Measurements from ENCODE around the gene MEA1. TPM values are rescaled to one million over a fixed set of nuclear protein-coding genes. Genes with fewer than 3 reads are reported as not detected.
"Not testable (repeated sequence)": the region's sequence is repeated elsewhere in the genome, so short reads cannot be mapped to it uniquely, and the experiment has no call there.

The MEA1 gene
- polyA plus RNA-seq, 1 donor = 39.6 TPM

DNA sequence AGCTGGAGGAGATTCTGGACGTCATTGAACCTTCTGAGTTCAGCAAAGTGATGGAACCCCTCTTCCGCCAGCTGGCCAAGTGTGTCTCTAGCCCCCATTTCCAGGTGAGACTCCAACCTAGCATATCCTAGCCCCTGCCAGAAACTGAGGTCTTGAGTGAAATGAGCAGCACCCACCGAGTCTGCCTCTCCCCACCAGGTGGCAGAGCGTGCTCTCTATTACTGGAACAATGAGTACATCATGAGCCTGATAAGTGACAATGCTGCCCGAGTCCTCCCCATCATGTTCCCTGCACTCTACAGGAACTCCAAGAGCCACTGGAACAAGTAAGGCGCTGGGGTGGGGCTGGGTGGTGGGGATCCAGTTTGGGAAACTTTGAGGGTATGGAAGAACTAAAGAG, 4.6 kb downstream of the MEA1 start:
- DNase-seq (ENCODE audit: low read depth) = no peak

DNA sequence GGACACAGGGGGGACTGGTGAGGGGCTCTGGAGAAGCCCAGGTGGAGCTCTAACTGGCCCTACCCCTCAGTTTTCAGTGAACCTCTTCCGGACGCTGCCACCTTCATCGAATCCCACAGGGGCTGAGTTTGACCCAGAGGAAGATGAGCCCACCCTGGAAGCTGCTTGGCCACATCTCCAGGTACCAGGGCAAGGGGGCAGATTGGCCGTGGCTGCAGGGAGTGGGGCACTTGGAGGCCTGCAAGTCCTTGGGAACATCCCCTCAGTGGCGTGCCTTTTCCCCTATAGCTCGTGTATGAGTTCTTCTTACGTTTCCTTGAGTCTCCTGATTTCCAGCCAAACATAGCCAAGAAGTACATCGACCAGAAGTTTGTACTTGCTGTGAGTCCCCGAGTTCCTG, 6.6 kb downstream of the MEA1 start:
- no peak for DNase-seq (ENCODE audit: low read depth)

DNA sequence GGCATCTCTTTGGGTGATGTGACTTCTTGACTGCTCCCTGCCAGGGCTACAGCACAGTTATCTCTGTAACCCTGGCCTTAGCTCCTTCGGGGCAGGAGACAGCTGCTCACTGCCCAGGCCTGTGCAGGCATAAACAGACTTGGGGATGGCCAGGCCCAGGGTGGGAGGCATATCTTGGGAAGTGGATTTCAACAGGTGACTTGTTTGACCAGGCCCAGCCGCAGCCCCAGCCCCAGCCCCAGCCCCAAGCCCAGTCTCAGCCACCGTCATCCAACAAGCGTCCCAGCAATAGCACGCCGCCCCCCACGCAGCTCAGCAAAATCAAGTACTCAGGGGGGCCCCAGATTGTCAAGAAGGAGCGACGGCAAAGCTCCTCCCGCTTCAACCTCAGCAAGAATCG, 7.5 kb downstream of the MEA1 start:
- no peak for DNase-seq (ENCODE audit: low read depth)

DNA sequence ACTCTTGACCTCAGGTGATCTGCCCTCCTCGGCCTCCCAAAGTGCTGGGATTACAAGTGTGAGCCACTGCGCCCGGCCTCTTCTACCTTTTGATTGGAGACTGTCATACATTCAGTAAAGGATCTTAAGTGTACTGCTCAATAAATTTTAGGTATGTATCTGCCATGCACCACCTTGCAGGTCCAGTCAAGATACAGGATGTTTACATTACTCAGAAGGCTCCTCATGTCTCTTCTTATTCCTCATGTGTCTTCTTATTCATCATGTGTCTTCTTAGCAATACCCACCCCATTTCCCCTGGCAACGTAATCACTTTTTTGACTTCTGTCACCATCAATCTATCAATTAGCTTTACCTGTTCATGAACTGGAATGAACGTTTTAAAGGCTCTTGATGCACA, 7.9 kb downstream of the MEA1 start:
- no peak for DNase-seq (ENCODE audit: low read depth)

DNA sequence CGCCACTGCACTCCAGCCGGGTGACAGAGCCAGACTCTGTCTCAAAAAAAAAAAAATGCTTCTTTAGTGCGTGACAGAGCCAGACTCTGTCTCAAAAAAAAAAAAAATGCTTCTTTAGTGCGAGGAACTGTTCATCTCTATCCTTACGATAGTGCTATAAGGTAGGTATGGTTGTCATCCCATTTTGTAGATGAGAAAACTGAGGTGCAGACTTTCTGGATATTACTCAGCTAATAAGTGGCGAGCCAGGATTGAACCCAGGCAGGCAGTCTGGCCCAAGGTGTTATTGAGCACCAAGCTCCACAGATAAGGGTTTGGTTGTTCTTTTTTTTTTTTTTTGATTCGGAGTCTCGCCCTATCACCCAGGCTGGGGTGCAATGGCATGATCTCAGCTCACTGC, 11.9 kb downstream of the MEA1 start:
- DNase-seq (ENCODE audit: low read depth) = no peak

DNA sequence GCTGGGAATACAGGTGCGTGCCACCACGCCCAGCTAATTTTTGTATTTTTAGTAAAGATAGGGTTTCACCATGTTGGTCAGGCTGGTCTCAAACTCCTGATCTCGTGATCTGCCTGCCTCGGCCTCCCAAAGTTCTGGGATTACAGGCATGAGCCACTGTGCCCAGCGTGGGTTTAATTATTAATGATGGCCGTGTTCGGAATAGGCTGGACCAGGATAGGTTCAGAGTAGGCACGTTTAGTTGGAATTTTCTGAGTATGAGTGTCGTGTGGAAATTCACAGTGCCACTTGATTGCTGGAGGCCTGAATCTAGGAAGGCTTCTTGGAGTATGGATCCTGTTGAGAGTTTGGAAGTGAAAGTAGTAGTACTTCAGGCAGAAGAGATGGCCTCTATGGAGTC, 15.5 kb downstream of the MEA1 start:
- DNase-seq (ENCODE audit: low read depth) = not testable (repeated sequence)

DNA sequence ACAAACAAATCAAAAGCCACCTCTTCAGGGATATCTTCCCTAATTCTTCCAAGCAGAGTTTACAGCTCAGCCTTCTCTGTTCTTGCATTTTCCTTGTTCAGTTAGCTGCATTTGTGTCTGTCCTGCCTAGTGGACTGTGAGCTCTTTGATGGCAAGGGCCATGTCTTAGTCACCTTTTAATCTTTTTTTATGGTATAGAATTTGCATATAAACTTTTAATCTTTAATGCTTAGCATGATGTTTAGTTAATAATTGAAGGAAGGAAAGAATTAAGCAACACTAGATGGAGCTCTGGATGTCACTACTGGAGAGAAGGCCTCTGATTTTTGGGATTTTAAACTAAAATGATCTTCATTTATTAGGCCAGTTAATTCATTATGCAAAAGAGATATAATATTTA, 17.2 kb downstream of the MEA1 start:
- DNase-seq (ENCODE audit: low read depth) = no peak

DNA sequence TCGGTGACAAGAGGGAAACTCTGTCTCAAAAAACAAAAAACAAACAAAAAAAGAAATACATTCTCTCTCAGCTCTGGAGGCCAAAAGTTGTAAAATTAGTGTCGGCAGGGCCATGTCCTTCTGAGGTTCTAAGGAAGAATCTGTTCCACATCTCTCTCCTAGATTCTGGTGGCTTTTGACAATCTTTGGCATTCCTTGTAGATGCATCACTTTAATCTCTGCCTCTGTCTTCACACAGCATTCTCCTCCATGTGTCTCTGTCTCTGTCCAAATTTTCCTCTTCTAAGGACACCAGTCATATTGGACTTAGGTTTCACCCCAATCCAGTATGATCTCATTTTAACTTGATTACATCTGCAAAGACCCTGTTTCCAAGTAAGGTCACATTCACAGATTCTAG, 20.3 kb downstream of the MEA1 start:
- no peak for DNase-seq (ENCODE audit: low read depth)

DNA sequence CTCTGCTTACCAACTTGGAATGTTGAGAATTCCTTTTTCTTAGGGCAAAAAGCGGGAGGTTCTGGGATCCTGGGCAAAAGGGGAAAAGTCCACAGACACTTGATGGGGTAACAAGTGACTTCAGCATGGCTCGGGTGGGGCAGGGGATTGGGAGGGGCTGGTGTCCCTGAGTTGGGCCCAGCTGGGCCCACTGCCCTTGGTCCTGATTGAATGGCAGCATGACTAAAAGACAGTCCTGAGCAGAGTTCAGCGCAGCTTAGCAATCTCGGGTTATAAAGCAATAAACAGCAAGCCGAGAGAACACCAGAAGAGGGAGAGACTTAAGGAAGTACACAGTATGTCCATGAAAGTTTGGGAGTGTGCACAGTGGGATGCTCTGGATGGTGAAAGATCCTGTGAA, 23.8 kb downstream of the MEA1 start:
- no peak for DNase-seq (ENCODE audit: low read depth)

DNA sequence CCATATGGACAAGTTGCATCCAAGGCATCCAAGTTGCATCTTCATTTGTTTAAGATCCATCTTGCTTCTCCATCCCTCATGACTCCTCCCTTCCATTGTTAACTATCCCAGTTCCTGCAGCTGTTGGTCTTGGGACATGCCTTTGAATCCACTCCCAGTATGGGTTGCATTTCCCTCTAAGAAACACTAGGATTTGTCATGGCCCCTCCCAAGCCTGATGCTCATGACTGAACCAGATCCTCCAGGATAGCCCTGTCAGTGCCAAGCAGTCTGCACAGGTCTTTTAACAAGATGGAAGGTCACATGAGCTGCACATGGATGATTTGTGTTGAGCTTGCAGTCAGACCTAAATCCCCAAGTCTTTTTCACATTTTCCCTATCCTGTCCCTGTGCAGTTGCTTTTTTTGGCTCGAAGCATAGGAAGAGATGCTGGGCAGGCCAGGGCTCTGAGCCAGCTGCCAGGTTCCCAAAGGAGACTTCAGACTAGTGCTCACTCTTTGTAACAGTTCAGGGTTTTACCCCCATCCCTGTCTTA, 25.2 kb downstream of the MEA1 start:
- no peak for DNase-seq (ENCODE audit: low read depth)

DNA sequence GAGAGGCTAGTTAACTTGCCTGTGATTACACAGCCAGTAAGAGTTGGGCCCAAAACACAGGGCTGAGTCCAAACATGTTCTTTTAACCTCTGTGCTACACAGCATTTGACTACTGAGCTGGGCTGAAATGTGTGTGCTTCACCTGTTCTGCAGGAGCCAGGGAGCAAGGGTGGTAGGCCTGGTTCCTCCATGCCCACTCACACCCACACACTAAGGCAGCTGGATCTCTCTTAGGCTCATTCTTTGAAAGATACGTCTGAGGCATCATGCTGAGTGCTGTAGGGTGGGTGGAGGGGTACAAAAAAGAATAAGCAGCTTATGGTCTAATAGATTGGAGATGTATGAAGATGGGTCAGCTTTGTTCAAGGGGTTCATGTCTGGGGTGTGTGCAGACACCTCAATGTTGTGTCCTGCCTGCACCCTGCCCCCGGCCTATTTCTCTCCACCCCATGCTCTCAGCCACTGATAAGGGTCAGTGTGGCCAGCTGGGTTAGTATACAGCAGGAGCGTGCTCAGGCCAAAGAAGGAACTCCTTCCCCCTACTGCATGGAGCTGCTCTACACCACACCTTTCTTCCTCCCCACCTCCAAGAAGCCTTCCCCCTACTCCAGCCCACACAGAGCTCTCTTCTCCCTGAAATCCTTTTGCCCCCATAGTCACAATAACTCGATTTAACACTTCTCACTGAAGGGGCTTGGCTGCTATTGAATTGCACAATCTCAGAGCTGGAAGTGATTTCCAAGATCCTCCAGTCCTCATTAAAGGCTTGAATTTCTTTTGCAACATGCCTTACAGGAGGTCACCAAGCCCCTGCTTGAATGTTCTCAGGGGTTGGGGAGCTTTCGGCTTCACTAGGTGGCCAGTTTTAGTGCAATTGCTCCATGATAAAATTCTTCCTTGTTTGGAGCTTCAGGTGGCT, 26.0 kb downstream of the MEA1 start:
- DNase-seq (ENCODE audit: low read depth) = no peak

DNA sequence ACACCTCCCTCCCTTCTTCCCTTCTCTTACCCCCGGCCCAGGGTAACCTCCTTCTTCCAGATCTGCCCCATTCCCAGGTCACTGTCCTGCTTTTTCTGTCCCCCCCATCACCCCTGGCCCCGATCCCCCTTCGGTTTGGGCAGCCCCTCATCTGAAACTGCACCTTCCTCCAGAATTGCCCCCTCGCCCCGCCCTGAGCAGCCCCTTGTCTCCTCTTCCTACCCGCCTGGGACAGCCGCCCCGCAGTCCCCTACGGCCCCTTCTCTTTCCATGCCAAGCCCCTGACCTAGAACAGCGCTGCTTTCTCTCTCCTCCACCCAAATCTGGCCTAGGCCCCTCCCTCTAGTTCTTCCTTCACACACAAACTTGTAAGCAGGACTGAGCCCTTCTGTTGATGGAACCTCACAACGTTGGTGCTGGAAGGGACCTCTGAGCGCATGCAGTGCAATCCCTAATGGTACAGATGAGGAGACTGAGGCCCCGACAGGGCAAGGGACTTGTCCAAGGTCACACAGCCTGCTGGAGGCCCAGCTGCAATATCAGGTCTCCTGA, 28.7 kb downstream of the MEA1 start:
- no peak for DNase-seq (ENCODE audit: low read depth)

DNA sequence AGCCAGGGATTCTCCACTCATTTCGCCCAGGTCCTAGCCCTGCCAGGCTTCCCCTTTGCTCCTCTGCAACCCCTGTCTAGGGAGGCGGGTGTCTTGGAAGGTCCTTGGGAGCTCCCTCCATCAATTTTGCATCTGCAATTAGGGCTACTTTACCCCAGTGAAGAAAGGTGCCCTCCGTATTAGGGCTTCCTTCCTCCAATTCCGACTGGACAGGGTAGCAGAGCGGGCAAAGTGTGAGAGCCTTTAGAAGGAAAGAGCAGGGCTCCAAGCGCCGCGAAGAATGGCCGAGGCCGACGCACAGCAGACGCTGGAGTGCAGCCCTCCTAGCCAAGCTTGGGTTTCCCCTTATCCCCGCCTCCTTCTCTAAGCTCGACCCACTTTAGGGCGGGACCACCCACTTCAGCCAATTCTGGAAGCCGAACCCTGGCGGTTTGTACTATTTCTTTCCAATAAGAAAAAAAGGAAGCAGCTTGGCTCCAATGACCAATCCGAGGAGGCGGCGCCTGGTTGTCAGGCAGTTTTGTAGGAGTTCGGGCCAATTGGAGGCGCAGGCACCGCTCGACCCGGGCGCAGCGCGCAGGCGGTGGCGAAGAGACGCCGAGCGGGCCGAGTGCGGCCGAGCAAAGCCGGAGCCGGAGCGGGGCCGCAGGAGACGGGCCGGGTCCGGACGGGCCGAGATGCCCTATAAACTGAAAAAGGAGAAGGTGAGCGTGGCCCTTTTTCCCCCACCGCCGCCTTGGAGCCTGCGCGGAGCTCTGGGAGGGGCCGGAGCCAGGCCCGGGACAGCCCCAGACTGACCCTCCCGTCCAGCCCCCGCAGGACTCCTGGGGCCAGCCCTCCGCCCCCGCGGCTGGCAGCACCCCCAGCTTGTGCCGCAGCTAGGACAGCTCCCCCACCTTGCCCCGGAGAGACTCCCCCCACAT, 29.5 kb downstream of the MEA1 start, which contains the start of gene PPP2R5D:
TSS of gene PPP2R5D (plus strand) at position 570 of the 923 bp plus-strand sequence. CDS start at position 678, 108 bp downstream.
- peak; percentile 94 for DNase-seq (ENCODE audit: low read depth)

DNA sequence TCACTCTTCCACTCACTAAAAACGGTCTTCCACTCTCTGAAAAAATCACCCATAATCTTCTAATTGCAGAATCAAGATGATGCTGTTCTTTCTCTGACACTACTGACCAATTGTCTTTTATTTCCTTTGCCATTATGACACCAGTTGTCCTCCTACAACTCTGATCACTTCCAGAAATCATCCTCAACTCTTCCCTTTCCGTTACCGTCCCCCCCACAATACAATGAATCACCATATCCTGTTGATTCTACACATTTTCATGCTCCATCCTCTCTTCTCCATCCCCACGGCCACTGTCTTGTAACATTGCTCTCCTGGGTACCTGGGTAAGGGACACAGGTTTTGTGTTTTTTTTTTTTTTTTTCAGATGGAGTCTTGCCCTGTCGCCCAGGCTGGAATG, 31.9 kb downstream of the MEA1 start:
- DNase-seq (ENCODE audit: low read depth) = no peak

DNA sequence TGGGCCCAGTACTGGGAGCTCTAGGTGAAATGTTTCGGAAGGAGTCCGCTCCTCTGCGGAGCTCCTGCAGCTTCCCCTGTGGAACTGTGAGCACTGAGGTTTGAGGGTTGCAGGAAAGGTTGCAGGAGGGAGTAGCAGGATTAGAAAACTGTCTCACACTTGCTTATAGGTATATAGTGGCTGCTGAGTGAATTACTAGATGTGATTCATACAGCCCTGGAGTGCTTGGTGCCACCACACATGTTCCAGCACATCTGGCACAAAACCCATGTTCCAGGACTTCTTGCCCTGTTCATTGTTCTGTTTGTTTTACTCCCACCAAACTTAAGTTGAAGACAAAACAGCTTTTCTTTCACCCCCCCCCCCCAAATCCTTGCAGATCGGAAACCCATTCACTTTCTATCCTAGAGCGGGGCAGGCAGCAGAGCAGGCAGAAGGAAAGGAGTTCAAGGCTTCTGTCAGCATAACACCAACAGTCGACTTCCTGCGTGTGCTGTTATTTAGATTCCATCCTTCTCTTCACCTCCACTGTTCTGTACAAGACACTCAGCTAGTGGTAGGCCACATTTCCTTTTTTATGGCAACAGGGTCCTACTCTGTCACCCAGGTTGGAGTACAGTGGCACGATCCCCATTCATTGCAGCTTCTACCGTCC, 34.1 kb downstream of the MEA1 start:
- DNase-seq (ENCODE audit: low read depth) = no peak

DNA sequence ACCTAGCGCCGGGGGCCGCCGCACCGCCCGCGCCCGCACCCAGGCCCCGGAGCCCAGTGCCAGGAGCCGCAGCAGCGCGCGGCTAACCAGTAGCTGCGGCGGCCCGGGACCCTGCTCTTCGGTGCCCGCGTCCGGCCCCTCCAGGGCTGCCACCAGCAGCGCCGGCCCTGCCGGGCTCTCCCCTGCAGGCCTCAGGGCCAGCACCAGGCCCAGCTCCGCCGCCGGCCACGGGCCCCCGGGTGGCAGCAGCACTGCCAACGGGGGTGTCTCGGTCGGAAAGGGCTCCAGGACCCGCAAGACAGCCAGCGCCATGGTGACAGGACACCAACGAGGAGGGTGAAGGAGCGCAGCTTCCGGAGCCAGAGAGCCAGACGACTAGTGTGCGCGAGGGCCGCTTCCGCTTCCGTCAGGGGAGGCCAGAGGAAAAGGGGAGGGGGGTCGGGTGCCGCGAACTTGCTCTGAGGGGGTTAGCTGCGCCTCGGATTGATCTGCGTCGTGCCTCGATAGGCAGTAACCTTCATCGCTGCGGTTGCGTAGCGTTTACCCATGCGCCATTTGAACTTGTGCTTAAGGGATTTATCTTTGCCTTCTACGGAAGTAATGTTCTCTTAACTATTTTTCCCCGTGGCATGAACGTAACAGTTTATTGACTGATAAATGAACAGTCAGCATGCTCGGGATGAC, 34.8 kb downstream of the MEA1 start, which contains the start of gene PEX6:
TSS of gene PEX6 (minus strand) at position 343 of the 684 bp plus-strand sequence. CDS start at position 312, 31 bp downstream.
- peak; percentile 49 for DNase-seq (ENCODE audit: low read depth)

DNA sequence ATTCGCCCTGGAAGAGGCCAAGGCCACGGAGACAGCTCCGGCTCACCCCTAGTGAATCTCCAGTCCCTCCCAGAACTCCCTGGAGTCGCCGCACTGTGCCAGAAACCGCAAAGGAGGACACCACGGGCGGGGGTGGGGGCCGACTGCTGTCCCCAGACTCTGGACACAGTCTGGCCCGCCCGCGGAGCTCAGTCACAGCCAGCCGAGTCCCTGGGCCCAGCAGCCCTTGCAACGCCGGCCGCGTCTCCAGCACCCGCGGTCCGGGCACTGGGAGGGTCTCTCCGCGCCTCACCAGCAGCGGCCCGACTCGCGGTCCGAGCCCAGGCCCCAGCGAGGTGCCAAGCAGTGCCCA, 35.3 kb downstream of the MEA1 start:
- DNase-seq (ENCODE audit: low read depth) = no peak

DNA sequence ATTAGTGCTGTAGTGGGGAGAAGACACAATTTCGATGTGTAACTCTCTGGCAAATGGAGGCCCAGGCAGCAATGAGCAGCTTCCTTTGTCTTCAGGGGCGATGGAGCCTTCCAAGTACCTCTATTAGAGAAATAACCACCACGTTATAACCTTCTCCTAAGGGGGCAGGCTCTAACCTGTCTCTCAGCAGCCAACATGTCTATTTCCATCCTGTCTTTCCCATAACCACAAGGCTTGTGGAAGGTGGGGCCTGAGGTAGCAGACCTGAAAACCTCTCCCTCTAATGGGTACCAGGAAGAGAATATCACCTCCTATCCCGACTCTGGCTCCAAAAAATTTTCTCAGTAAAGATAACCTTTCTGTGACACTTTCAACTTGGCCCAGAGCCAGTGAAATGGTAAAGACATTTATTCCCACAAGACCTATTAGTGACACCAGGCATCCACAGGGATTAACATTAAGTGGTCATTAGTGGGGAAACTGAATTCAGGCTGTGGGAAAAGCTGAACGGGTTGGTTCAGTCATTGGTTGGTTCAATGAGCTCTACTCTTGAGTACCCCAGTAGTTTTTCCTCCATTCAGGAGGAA, 38.7 kb downstream of the MEA1 start:
- no peak for DNase-seq (ENCODE audit: low read depth)

DNA sequence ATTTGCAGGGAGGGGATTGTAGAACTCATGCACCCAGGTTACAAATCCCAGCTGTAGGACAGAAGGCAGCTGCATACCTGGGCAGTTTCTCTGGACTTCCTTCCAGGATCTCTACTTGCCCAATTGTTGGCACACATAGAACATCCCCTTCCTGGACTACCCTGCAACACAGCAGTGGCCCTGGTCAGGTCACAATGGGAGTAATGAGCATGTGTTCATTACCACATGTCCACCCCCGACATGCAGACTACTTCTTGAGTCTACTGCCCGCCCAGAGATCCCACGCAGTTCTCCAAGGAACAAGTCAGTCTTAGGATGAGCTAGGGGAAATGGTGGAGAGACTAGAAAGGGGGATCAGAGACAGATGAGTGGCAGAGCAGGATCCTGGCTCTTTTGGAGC, 39.8 kb downstream of the MEA1 start:
- no peak for DNase-seq (ENCODE audit: low read depth)

DNA sequence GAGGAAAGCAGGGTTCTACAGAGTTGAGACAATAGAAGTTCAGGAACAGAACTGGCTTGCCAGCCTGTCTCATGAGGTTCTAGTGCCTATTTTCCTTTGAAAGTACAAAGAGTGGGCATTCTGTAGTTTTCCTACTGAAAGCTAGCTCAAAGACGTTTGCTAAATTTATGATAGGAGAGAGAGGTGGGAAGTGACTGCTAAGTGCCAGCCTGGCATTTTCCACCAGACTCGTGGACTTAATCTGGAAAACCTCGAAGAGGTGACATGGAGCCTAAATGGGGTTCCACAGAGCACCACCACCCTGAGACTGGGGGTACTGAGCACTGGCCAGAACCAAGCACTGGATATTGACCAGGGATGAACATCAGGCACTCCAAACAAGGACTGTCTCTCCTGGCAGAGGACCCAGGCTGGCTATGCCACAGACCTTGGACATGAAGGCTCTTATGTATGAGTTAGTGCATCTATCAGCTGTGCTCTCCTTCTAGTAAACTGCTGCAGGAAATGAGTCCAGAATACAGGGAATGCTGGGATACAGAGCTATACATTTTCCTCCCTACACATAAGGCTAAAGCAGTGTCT, 41.9 kb downstream of the MEA1 start:
- no peak for DNase-seq (ENCODE audit: low read depth)

All from forelimb muscle (tissue), 1 donor.